ENCODE measurements around the gene NOS3. TPM values are rescaled to one million over a fixed set of nuclear protein-coding genes. Genes with fewer than 3 reads are reported as not detected.
A peak's percentile ranks its signal among the peaks of the same experiment; 100 is the strongest.

The NOS3 gene
- total and polyA plus RNA-seq, 9 of the 15 experiments (the other 6 are each of a cell fraction or from before 2014, with no cell fraction given) = 1.1 to 121 (median 23.6) TPM

DNA sequence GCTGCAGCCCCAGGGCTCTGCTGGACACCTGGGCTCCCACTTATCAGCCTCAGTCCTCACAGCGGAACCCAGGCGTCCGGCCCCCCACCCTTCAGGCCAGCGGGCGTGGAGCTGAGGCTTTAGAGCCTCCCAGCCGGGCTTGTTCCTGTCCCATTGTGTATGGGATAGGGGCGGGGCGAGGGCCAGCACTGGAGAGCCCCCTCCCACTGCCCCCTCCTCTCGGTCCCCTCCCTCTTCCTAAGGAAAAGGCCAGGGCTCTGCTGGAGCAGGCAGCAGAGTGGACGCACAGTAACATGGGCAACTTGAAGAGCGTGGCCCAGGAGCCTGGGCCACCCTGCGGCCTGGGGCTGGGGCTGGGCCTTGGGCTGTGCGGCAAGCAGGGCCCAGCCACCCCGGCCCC, 2.7 kb downstream of the NOS3 start:
- H3K9me1 ChIP-seq (ENCODE audit: control insufficient read depth, insufficient read depth, low read length) = no peaks in the 10 kb centered on the region
- ChIA-PET CTCF (ENCODE audit: low intra/inter-chr PET ratio) (no interaction called here), POLR2A (interaction anchor here (0.6 to 1.6 kb wide), 5 partner anchors 13 to 112 kb away, joined by 3 to 5 read pairs (median 3); no protein-coding TSS in a partner anchor)
- H3K4me3 ChIP-seq = no peak overlapping the region
- H3K9me3 ChIP-seq (replicated peaks; ENCODE audit: control insufficient read depth, insufficient read depth, low read depth, low read length) = no peaks in the 10 kb centered on the region; the same call in 1 of the 2 replicates
- H3K36me3 ChIP-seq (ENCODE audit: control insufficient read depth, insufficient read depth, low read length) = no peaks in the 10 kb centered on the region
- H3K4me2 ChIP-seq (ENCODE audit: insufficient read depth, low read length) = no peak overlapping the region
- WGBS (ENCODE audit: insufficient coverage, low coverage, missing lambda C conversion rate) = 71% methylated on average over 11 of the region's 14 CpGs
- H3K79me2 ChIP-seq (ENCODE audit: control insufficient read depth, insufficient read depth, low read length) = no peaks in the 10 kb centered on the region
- intact Hi-C loops (cut with micrococcal nuclease) (loop anchor here (10.0 kb wide), 1 partner anchor 679 kb away; no protein-coding TSS in a partner anchor), in situ Hi-C loops (cut with MboI) (no loop called here)
- H3K4me1 ChIP-seq (replicated peaks in 1 of 2; ENCODE audit: control insufficient read depth in 2 of 2, insufficient read depth in 2 of 2, low read length in 2 of 2) = peaks cover 53 to 56% of the 10 kb centered on the region in 2 experiments
- BruUV-seq (replicated peaks) = no TSS peak
- peak in 2 of 4 experiments; percentile 30 for DNase-seq (ENCODE audit: extremely low read depth in 1 of 4, low spot score in 3 of 4)
- H3K27me3 ChIP-seq (ENCODE audit: control insufficient read depth in 2 of 2, insufficient read depth in 2 of 2, low read length in 2 of 2) = no peaks in the 10 kb centered on the region
- peak overlapping the region; percentile 59; the same call in 2 of the 3 replicates for H3K27ac ChIP-seq (ENCODE audit: extremely low read depth, low read depth, low read length)
- no peak for FAIRE-seq
- no peak for ATAC-seq
- H2AFZ ChIP-seq (ENCODE audit: low read depth, low read length) = peak overlapping the region; percentile 78
- TF ChIP-seq, protein P1, sequence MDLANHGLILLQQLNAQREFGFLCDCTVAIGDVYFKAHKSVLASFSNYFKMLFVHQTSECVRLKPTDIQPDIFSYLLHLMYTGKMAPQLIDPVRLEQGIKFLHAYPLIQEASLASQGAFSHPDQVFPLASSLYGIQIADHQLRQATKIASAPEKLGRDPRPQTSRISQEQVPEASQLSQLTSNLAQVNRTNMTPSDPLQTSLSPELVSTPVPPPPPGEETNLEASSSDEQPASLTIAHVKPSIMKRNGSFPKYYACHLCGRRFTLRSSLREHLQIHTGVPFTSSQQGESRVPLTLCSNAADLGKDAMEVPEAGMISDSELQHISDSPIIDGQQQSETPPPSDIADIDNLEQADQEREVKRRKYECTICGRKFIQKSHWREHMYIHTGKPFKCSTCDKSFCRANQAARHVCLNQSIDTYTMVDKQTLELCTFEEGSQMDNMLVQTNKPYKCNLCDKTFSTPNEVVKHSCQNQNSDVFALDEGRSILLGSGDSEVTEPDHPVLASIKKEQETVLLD (IDR thresholded peaks at IDR 0.05) = 0 out of 2 replicates have a peak, but pooled peaks have one; percentile 25
- TF ChIP-seq HMGN3 (IDR thresholded peaks at IDR 0.05; ENCODE audit: borderline replicate concordance, extremely low read depth, insufficient read length, low read depth, low read length) (peak; percentile 35), POLR2G (IDR thresholded peaks at IDR 0.05; ENCODE audit: low read depth, low read length) (0 out of 2 replicates have a peak, but pooled peaks have one; percentile 37), XRCC4 (IDR thresholded peaks at IDR 0.05; ENCODE audit: extremely low read depth, insufficient read depth, insufficient read length) (no peak), RBFOX2 (IDR thresholded peaks at IDR 0.05; ENCODE audit: low read depth, low read length) (peak; percentile 38; the same call in 1 of the 2 replicates), SPI1 (IDR thresholded peaks at IDR 0.05; ENCODE audit: borderline replicate concordance, low read depth, low read length) (no peak)
- H3K9ac ChIP-seq (ENCODE audit: insufficient read depth in 1 of 2, low read depth in 2 of 2, low read length in 2 of 2) = peak overlapping the region in 1 of 2 experiments; percentile 27; a peak in 1 of 4 replicates
- H4K20me1 ChIP-seq (replicated peaks; ENCODE audit: control insufficient read depth, insufficient read depth, low read length) = peaks cover 5% of the 10 kb centered on the region; the same call in 1 of the 2 replicates

Measured in K562 (cell line).